ENCODE data around the gene SLC24A3.

SLC24A3 gene

DNA sequence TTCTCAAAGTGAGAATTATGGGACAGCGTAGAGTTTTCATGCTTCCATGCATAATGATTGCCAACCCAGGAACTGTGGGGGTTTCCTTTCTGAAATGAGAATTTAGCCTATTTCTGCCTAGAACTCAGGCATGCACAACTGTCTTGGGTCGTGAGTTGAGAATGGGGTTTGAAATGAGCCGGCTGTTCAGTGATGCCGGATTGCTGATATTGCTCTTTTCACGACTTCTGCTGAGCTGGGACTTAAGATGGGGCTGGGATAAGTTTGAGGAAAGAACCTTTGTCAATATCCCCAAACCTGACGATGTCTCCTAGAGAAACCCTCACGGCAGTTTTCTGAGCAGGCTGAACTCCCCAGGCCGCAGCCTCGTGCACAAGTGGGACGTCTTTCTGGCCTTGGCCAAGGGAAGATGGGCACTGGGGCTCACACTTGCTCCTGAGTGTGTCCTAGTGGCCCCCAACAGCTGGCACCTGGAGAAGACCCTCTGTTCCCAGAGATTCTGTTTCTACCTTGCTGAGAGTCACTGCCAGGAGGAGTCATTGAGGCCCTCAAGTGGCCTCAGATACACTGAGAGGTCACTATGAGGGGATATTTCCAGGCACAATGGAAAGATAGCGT is 511.5 kb downstream of the SLC24A3 start:
- DNase-seq (ENCODE audit: low read depth, low spot score), result no peak
- H3K4me3 ChIP-seq (ENCODE audit: low read length), result no peak overlapping the region

DNA sequence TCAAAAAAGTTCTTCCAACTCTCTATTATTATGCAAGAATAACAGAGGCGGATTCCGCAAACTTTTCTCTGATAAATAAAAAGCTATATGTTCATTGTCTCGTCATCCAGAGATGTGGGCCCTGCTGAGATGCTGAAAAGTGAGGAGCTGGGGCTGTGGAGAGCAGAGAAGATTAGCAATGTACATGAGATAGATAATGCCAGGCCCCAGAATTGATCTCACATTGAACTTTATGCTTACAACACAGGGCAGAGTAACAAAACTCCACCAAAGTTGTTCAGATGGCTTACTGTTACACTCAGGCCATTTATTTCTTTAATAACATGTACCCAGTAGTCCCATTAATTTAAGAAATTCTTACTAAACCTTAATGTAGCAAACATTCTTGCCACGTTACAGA is 512.9 kb downstream of the SLC24A3 start:
- DNase-seq (ENCODE audit: low read depth, low spot score), result no peak
- no peak overlapping the region for H3K4me3 ChIP-seq (ENCODE audit: low read length)

DNA sequence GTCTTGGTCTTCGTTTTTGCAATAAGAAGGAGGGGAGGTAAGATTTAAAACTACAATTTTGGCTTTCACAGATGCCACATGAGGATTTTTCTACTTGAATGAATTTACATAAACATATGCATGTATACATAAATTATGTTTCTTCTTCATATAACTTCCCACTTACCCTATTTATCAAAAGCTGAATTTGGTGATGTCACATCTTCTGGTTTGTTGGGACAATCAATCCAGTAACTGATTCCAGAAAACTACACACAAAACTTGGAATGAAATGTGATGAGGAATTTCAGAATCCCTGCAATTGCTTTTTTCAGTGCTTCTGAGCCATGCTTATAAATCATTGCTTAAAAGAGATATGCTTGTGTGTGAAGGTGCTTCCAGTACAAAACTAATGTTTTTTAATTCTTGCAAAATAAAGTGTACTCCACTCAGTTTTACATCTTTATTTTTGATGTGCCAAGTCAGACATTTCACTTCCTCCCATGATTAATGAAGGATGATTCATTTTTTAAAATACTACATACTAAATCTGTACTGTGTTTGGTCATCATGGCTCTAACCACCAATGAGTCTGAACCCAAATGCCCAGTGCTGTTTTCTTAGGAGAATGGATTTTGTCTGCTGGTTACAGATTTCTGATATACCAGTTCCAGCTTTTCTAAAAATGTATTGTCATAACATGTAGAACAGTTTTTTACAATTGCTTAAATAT is 513.5 kb downstream of the SLC24A3 start:
- DNase-seq (ENCODE audit: low read depth, low spot score), result no peak

DNA sequence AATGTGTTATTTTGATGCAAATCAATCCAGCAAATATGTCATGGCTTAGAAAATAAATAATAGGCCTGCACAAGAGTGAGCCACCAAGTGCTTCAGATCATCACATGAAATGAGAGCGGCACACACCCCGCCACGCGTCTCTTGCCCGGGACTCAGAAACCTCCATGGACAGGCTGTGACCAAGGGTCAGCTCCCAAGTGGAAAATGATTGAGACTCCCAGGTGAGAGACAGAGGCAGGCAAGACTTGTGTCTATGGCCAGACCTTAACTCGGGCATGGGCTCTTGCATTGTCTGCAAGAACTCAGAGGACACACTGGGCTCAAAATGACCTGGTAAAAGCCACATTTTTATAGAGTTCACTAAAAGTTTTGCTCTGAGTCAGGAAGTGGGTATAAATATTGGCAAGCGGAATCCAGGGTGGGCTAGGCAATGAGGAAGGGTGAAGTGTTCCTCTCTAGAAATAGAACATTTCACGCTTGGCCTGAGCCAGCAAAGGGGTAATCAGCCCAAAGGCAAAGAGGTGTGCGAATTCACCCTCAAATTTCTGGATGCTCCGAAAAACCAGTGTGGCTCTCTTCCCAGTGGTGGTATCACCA is 514.9 kb downstream of the SLC24A3 start:
- DNase-seq (ENCODE audit: low read depth, low spot score), result no peak

More for the DNA sequence above, 513.5 kb downstream of the SLC24A3 start:
- H3K4me3 ChIP-seq (ENCODE audit: low read length), result no peak overlapping the region

DNA sequence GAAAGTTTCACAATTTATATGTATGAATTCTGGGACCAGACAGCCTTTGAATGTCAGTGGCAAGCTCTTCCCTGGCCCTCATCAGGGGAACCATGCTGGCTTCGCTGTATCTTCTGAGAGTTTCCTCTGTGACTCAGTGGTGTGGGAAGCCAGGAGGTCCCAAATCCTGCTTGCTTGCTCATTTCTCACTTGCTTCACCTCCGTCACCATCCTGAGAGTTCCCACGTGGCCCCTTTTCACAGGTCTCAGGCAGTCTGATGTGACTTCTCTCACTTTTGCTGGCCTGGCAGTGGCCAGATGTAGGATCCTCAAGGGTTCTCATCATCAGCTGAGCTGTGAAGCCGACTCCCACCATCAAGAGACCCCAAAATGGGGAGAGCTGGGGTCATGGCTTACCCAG is 517.2 kb downstream of the SLC24A3 start:
- no peak overlapping the region for H3K4me3 ChIP-seq (ENCODE audit: low read length)

More for the DNA sequence above, 514.9 kb downstream of the SLC24A3 start:
- H3K4me3 ChIP-seq (ENCODE audit: low read length), result no peak overlapping the region

DNA sequence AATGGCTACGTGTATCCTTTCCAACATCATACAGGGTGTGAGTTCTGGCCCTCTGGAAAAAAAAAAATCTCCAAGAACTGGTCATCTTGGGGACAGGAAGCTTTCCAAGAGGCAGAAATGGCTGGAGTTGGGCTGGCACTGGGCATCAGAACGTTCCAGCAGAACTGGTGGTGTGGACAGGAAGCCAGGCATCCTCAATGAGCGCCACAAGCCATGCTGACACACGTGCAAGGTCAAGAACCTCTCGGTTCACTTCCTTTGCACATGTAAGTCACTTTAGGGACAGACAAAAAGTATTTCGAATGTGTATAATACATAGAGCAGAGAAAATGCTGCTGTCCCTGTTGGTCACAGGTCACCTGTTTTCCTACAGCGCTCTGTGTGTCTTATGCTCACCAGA is 518.3 kb downstream of the SLC24A3 start:
- no peak for DNase-seq (ENCODE audit: low read depth, low spot score)

More for the DNA sequence above, 517.2 kb downstream of the SLC24A3 start:
- DNase-seq (ENCODE audit: low read depth, low spot score), result no peak

DNA sequence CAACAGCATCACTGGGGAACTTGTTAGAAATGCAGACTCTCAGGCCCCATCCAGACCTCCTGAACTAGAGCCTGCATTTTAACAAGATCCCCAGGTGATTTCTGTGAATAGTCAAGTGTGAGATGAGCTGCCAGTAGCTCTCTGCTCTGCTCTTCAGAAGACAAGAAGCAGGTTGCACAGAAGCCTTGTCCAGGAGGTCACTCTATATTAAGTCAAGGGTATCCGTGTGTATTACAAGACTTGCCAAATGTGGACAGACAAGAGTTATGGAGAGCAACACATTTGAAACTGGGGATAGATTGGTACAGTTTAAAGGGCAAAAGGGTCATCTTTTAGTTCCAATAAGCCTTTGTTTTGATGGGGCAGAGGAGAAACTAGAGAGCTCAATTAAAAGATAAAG is 522.4 kb downstream of the SLC24A3 start:
- DNase-seq (ENCODE audit: low read depth, low spot score), result no peak
- no peak overlapping the region for H3K4me3 ChIP-seq (ENCODE audit: low read length)

More for the DNA sequence above, 518.3 kb downstream of the SLC24A3 start:
- H3K4me3 ChIP-seq (ENCODE audit: low read length), result no peak overlapping the region

DNA sequence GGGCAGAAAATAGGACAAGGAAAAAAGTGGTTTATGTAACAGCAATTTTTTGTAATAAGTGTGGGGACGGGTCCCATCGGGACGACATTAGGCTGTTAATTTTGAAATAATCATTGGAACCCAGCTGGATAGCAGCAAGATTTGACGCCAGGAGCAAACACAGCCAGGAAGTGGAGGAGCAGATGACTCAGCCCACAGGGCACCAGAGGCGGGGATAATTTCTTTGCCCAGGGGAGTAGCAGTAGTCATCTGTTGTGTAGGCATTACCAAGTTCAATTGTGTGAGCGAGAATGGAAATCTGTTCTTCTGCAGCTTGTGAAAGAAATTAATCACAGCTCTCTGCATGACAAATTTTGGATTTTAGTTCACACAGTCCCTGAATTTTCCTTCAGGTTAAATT is 523.0 kb downstream of the SLC24A3 start:
- no peak for DNase-seq (ENCODE audit: low read depth, low spot score)

DNA sequence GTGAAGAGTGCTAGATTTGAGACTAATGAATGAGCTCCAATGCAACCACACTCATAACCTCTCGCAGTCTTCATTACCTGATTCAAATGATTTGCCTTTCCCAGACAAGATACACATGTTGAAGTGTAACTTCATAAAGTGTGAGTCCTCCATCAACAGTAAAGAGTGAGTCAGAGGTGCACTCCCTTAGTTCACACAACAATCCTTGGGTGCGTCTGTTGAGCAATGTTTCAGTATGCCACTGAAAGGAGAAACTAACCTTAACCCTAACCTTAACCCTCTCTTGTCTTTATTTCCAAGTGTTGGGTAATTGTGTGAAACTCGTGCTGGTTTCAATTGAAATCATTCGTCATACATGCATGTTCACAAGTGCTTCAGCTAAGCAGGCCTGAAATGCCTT is 524.6 kb downstream of the SLC24A3 start:
- H3K4me3 ChIP-seq (ENCODE audit: low read length), result no peak overlapping the region
- no peak for DNase-seq (ENCODE audit: low read depth, low spot score)

More for the DNA sequence above, 523.0 kb downstream of the SLC24A3 start:
- H3K4me3 ChIP-seq (ENCODE audit: low read length), result no peak overlapping the region

DNA sequence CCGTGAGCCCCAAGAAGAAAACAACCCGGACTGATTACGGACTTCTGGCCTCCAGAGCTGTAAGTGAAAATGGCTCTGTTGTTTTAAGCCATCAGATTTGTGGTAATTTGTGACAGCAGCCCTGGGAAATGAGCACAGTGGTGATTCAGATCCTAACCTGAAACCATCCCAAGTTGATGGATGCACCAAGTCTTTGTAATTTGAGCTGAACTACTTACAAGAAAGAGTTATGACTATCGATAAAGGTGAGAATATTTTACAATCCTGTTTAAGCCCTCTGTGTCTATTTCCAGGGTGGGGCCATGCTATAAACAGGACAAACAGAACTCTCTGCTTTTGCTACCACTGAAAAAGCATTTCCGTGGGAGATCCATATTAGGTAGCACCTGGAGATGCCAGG is 526.5 kb downstream of the SLC24A3 start:
- no peak overlapping the region for H3K4me3 ChIP-seq (ENCODE audit: low read length)
- DNase-seq (ENCODE audit: low read depth, low spot score), result no peak

DNA sequence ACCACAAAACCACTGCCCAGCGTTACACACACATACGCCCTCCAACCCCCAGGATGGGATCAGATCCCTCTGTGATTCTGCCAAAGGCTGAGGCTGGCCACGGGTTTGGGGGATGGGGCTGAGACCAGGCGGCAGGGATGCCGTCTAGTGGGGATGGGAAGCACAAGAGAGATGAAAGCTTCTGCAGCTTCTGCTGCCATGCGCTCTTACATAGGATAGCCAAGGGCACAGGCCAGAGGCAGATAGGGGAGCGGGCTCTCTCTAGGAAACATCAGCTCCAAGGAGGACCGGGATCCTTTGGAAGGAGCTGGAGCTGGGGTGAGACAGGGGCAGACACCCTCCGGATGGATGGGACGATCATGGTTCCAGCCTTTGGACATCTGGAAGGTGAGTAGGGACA is 526.9 kb downstream of the SLC24A3 start:
- H3K4me3 ChIP-seq (ENCODE audit: low read length), result no peak overlapping the region
- DNase-seq (ENCODE audit: low read depth, low spot score), result no peak

DNA sequence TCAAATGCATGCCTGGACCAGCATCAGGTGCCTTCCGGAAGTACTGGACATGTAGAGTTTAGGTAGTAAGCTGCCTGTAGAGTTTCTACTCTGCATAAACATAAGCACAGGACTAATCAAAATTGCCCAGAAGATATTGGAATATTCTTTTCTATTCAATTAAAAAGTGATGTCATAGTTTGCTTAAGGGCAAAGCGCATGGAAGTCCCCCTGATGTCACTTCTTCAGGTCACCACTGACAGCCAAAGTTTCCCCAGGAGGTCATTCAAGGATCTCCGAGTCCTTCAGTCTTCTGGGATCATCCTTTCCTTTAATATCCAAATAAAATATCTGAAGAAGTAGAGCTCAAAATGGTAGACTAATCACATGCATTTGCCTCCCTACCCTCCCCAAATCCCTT is 528.1 kb downstream of the SLC24A3 start:
- no peak overlapping the region for H3K4me3 ChIP-seq (ENCODE audit: low read length)
- DNase-seq (ENCODE audit: low read depth, low spot score), result no peak

DNA sequence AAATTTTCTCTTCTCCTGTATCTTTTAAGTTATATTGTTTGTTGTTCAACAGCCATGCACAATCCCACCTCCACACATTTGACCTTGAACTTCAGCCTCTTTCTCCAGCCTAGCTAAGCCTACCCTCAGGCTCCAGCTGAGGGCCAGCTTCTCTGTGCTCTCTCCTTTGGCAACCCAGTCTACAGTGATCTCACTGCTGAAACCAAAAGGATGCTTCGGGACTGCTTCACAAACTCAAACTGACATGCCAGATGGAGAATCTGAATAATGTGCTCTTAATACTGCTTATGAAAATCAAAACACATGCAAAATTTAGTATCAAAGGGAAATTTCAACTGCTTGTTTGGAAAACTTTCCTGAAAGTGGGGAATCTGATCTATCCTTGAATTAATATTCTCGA is 529.5 kb downstream of the SLC24A3 start:
- H3K4me3 ChIP-seq (ENCODE audit: low read length), result no peak overlapping the region
- DNase-seq (ENCODE audit: low read depth, low spot score), result no peak

DNA sequence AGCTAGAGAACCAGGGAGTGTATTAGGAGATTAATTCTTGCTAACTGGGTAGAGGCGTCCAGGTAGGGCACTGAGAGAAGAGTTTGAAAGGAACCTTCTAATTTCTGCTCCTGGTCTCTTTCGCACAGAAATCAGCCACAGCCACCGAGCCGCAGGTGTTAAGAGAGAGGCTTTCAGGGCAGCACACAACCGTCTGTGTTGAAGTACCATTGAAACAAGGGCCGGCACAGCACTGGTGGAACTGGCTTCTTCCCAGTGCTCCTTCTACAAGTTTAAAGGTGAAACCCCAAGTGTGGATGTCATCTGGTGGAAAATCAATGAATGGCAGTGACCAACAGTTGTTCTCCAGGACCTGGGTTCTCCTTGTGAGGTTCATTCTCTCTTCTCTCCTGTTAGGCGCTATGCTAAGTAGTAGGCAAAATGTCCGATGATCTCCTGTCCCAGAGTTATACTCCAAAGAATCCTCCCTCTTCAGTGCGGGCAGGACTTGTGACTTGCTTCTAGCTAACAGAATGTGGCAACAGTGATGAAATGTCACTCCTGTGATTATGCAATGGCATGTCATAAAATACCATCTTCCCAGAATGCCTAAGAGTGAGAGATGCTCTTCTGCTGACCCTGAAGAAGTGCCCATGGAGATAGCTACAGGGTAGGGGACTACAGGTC is 530.7 kb downstream of the SLC24A3 start:
- H3K4me3 ChIP-seq (ENCODE audit: low read length), result no peak overlapping the region
- no peak for DNase-seq (ENCODE audit: low read depth, low spot score)

DNA sequence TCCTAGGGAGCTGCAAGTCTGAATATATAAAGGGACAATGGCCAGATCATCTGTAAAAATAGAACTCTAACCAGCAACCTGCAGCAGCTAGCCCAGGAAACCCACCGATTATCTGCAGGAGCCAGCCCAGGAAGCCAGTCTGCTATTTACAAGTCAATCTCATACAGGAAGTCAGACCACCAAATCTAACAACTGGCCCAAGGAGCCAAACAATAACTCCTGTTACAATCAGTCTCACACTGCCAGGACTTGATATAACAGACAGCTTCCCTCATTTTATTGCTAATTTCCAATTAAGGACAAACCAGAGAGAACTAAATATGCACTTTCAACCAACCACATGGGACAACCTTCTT is 531.2 kb downstream of the SLC24A3 start:
- no peak for DNase-seq (ENCODE audit: low read depth, low spot score)

DNA sequence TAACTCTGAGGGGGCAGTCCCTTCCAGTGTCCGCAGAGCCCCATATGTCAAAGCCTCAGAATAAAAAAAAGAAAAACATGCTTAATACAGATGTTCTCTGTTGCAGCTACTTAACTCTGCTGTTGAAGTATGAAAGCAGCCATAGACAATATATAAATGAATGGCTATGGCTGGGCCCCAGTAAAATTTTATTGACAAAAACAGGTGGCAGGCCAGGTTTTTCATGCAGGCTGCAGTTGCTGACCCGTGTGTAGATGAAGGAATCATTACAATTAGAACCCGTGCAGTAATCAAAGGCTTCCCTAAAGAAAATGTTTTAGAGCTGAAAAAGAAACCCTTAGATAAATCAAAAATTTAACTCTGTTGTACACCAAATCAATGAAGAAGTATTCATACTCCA is 532.7 kb downstream of the SLC24A3 start:
- H3K4me3 ChIP-seq (ENCODE audit: low read length), result no peak overlapping the region
- DNase-seq (ENCODE audit: low read depth, low spot score), result no peak

More for the DNA sequence above, 531.2 kb downstream of the SLC24A3 start:
- no peak overlapping the region for H3K4me3 ChIP-seq (ENCODE audit: low read length)

DNA sequence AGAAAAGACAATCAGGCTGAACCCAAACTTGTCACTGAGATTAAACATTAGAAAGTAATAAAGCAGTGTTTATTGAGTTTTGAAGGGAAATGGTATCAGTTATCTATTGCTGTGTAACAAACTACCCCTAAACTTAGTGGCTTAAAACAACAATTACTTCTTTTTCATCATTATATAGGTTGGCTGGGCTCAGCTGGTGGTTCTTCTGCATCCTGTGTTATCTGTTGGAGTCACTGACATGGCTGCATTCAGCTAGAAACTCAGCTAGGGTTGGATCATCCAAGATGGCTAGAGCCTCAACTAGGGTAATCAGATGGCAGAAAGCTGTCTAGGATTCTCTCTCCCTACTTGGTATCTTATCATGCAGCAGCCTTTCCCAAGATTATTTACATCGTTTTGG is 533.1 kb downstream of the SLC24A3 start:
- DNase-seq (ENCODE audit: low read depth, low spot score), result no peak
- no peak overlapping the region for H3K4me3 ChIP-seq (ENCODE audit: low read length)

DNA sequence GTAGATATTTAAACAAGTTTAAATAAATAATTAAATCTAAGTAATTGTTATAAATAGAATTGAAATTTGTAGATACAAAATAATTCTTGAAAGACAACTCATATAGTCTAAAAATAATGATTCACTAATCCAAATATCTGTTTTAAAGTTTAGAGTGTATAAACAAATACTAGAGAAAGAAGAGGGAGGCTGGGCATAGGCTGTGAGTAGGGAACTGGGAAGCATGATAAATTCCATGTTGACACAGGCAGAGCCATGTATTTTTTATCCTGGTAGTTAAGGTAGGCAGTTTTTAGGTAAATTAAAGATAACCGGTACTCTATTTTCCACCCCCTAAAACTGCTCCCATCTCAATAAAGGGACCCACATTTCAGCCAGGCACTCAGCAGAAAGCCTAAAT is 534.0 kb downstream of the SLC24A3 start:
- H3K4me3 ChIP-seq (ENCODE audit: low read length), result no peak overlapping the region
- DNase-seq (ENCODE audit: low read depth, low spot score), result no peak

DNA sequence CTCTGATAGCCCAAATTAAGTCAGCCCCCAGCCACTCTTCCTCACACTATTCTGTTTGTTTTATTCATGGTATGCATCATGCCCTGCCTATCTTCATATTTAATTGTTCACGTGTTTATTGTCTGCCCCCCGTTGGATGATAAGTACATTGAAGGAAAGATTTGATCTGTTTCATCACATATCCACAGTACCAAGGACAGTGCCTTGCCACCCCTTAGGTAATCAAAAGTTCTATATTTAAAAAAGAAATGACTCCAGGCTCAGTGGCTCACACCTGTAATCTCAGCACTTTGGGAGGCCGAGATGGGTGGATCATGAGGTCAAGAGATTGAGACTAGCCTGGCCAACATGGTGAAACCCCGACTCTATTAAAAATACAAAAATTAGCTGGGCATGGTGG is 535.5 kb downstream of the SLC24A3 start:
- DNase-seq (ENCODE audit: low read depth, low spot score), result no peak
- H3K4me3 ChIP-seq (ENCODE audit: low read length), result no peak overlapping the region

DNA sequence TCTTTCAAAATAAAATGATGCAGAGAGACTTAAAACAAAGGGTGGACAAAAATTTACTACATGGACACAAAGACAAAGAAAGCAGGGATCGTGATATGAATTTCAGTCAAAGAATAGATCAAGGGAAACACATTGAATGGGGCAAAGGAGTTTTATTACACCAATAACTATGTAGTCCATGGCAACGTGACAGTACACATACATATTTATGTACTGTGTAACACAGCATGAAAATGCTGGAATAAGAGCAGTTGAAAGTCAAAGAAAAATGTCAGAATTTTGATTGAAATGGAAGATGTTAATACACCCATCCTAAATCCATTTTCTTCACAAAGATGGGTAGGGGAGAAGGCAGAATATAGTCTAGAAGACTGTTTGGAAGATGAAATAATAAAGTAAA is 536.2 kb downstream of the SLC24A3 start:
- no peak for DNase-seq (ENCODE audit: low read depth, low spot score)
- H3K4me3 ChIP-seq (ENCODE audit: low read length), result no peak overlapping the region
